Measurements from ENCODE around the gene CCDC93. TPM values are rescaled to one million over a fixed set of nuclear protein-coding genes. Genes with fewer than 3 reads are reported as not detected.
"Not testable (repeated sequence)": the region's sequence is repeated elsewhere in the genome, so short reads cannot be mapped to it uniquely, and the experiment has no call there.

The CCDC93 gene
- total RNA-seq, 1 donor from 2014 or later = 13.2 TPM

DNA sequence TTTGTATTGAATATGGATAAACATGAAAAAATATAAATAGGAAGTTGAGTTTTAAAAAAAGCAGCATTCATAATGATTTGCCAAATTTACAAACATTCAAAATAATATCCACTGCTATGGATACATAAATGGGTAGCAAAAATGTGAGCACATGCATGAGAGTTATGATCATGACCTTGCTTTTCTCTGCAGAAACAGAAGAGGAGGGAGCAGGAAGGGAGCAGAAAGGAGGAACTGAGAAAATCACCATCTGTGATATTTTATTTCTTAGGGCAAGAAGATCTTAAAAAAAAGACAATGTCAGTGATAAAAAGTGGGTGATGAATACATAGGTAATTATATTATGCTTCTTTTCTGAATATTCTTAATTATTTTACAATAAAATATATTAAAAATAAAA lies 17.7 kb upstream of the CCDC93 start:
- TF ChIP-seq CTCF (conservative IDR thresholded peaks at IDR 0.05; ENCODE audit: low read depth, low read length) = no peak
- H3K4me3 ChIP-seq (ENCODE audit: low read depth, low read length) = no peak overlapping the region
- no peak for DNase-seq (ENCODE audit: low read depth)

- no peak for TF ChIP-seq CTCF (conservative IDR thresholded peaks at IDR 0.05; ENCODE audit: low read depth, low read length)
- DNase-seq (ENCODE audit: low read depth) = no peak
- H3K4me3 ChIP-seq (ENCODE audit: low read depth, low read length) = no peak overlapping the region
Observed at GRCh38 chr2:118029025-118029424, 15.2 kb upstream of the CCDC93 start.

- H3K4me3 ChIP-seq (ENCODE audit: low read depth, low read length) = no peak overlapping the region
- TF ChIP-seq CTCF (conservative IDR thresholded peaks at IDR 0.05; ENCODE audit: low read depth, low read length) = no peak
- DNase-seq (ENCODE audit: low read depth) = no peak
Observed at GRCh38 chr2:118021356-118021755, 7.5 kb upstream of the CCDC93 start.

DNA sequence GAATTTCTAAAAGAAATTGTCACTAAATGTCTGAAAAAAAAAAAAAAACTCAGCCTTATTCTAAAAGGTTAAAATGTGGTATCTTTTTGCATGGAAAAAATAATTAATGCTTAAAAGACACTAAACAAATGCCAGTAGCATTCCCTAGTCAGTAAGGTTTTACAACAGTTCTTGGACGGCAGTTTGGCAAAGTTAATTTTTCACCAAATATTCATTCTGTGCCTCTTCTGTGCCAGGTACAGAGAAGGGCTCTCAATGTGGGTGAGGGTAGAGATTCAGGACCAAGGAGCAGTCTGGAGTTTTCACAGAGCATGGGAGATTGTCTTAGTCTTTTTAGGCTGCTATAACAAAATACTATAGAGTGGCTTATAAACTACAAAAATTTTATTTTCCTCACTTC lies 6.0 kb upstream of the CCDC93 start:
- no peak overlapping the region for H3K4me3 ChIP-seq (ENCODE audit: low read depth, low read length)
- DNase-seq (ENCODE audit: low read depth) = no peak
- TF ChIP-seq CTCF (conservative IDR thresholded peaks at IDR 0.05; ENCODE audit: low read depth, low read length) = no peak

DNA sequence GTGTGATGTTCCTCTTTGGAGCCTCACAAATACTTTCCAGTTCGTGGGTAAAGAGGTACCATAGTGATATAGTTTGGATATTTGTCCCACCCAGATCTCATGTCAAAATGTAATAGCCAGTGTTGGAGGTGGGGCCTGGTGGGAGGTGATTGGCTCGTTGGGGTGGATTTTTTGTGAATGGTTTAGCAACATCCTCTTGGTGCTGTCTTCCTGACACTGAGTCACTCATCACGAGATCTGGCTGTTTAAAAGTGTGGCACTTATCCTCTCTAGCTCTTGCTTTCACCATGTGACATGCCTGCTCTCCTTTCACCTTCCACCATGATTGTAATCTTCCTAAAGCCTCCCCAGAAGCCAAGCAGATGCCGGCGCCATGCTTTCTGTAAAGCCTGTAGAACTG lies 3.0 kb upstream of the CCDC93 start:
- no peak for TF ChIP-seq CTCF (conservative IDR thresholded peaks at IDR 0.05; ENCODE audit: low read depth, low read length)
- no peak overlapping the region for H3K4me3 ChIP-seq (ENCODE audit: low read depth, low read length)
- no peak for DNase-seq (ENCODE audit: low read depth)

DNA sequence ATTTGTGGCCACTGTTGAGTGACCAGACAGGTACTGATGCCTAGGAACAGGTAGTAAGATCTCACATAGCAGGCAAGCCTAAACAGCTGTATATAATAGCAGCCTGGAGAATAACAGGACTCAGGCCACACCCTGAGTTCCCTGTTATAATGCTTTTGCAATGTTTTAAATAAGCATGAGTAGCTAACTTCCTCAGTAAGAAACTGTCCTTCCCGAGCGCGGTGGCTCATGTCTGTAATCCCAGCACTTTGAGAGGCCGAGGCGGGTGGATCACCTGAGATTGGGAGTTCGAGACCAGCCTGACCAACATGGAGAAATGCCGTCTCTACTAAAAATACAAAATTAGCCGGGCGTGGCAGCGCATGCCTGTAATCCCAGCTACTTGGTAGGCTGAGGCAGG lies 1.9 kb upstream of the CCDC93 start:
- not testable (repeated sequence) for H3K4me3 ChIP-seq (ENCODE audit: low read depth, low read length); DNase-seq (ENCODE audit: low read depth)

DNA sequence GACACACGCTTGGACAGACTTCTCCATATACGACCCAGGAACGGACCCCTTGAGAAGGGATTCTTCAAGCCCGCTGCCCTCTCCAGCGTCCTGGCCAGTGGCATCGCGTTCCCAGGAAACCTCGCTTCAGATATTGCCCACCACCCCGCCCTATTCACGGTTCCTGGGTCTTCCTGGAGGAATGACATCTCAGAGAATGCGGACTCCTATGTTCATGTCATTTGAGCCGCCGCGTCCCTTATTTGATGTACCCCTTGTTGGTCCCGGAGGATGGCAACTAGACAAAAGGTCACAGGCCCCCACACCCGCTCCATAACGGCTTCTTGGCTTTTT lies 588 bp upstream of the CCDC93 start:
- no peak for TF ChIP-seq CTCF (conservative IDR thresholded peaks at IDR 0.05; ENCODE audit: low read depth, low read length)
- no peak for DNase-seq (ENCODE audit: low read depth)

GRCh38 chr2:118013221-118013723 lies 598 bp downstream of the CCDC93 start:
- TF ChIP-seq CTCF (conservative IDR thresholded peaks at IDR 0.05; ENCODE audit: low read depth, low read length) = no peak
- peak overlapping the region; percentile 96 for H3K4me3 ChIP-seq (ENCODE audit: low read depth, low read length)
- DNase-seq (ENCODE audit: low read depth) = no peak

More for the DNA sequence above, 588 bp upstream of the CCDC93 start:
- peak overlapping the region; percentile 96 for H3K4me3 ChIP-seq (ENCODE audit: low read depth, low read length)
